Measurements from ENCODE around the gene HS1BP3.

- TF ChIP-seq SREBF2 (IDR thresholded peaks at IDR 0.05) (no peak), ESRRA (IDR thresholded peaks at IDR 0.05; ENCODE audit: borderline replicate concordance, low read length) (no peak), POLR2A (IDR thresholded peaks at IDR 0.05; ENCODE audit: low read length) (no peak), SMC3 (IDR thresholded peaks at IDR 0.05) (no peak), PBX3 (IDR thresholded peaks at IDR 0.05) (no peak), RAD21 (conservative IDR thresholded peaks at IDR 0.05 in 1 of 2, IDR thresholded peaks at IDR 0.05 in 1 of 2) (no peak)
Observed at GRCh38 chr2:20674974-20675679, 24.2 kb upstream of the HS1BP3 start.

Data from A549 (cell line).